ENCODE measurements around the gene PLA2G6. TPM values are rescaled to one million over a fixed set of nuclear protein-coding genes. Genes with fewer than 3 reads are reported as not detected.

Gene PLA2G6
- total RNA-seq, 1 experiment from 2014 or later, result 39.8 TPM

- peaks cover 53% of the 10 kb centered on the region for H3K79me2 ChIP-seq (ENCODE audit: low read depth)
- TF ChIP-seq, protein P1, sequence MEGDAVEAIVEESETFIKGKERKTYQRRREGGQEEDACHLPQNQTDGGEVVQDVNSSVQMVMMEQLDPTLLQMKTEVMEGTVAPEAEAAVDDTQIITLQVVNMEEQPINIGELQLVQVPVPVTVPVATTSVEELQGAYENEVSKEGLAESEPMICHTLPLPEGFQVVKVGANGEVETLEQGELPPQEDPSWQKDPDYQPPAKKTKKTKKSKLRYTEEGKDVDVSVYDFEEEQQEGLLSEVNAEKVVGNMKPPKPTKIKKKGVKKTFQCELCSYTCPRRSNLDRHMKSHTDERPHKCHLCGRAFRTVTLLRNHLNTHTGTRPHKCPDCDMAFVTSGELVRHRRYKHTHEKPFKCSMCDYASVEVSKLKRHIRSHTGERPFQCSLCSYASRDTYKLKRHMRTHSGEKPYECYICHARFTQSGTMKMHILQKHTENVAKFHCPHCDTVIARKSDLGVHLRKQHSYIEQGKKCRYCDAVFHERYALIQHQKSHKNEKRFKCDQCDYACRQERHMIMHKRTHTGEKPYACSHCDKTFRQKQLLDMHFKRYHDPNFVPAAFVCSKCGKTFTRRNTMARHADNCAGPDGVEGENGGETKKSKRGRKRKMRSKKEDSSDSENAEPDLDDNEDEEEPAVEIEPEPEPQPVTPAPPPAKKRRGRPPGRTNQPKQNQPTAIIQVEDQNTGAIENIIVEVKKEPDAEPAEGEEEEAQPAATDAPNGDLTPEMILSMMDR (conservative IDR thresholded peaks at IDR 0.05), result 0 out of 2 replicates have a peak, but pooled peaks have one; percentile 17
- no peak for TF ChIP-seq EZH2 (IDR thresholded peaks at IDR 0.05; ENCODE audit: low read depth)
- H3K4me3 ChIP-seq, result no peak overlapping the region
- intact Hi-C loops (cut with micrococcal nuclease; ENCODE audit: unreplicated experiment), result no loop called here
- no peak overlapping the region for H2AFZ ChIP-seq
- H3F3A ChIP-seq (ENCODE audit: insufficient read depth, low read depth), result peaks cover 43% of the 10 kb centered on the region
- no TSS peak for BruUV-seq (replicated peaks)
- peaks cover 51% of the 10 kb centered on the region for H3K4me1 ChIP-seq (replicated peaks; ENCODE audit: insufficient read depth)
- no peaks in the 10 kb centered on the region for H3K9me2 ChIP-seq (ENCODE audit: insufficient read depth)
- ChIA-PET CTCF (interaction anchor here (0.6 kb wide), 1 partner anchor 11 kb away, joined by 3 read pairs; no protein-coding TSS in a partner anchor), POLR2A (ENCODE audit: unreplicated experiment) (interaction anchor here (0.5 to 0.7 kb wide), 2 partner anchors 58 to 85 kb away, joined by 4 read pairs; no protein-coding TSS in a partner anchor)
- no peak for DNase-seq
- 0 out of 2 replicates have a peak overlapping the region, but pooled peaks have one; percentile 39 for H3K27ac ChIP-seq
- no peaks in the 10 kb centered on the region for H4K20me1 ChIP-seq (ENCODE audit: insufficient read depth)
- no peaks in the 10 kb centered on the region for H3K27me3 ChIP-seq (ENCODE audit: insufficient read depth, low read depth)
- H3K4me2 ChIP-seq, result no peak overlapping the region
- peaks cover 68% of the 10 kb centered on the region for H3K36me3 ChIP-seq (ENCODE audit: low read depth)
- no peaks in the 10 kb centered on the region for H3K9me3 ChIP-seq (ENCODE audit: insufficient read depth, low read depth)
Measured at GRCh38 chr22:38230108-38230825, 48.6 kb upstream of the PLA2G6 start.

DNA sequence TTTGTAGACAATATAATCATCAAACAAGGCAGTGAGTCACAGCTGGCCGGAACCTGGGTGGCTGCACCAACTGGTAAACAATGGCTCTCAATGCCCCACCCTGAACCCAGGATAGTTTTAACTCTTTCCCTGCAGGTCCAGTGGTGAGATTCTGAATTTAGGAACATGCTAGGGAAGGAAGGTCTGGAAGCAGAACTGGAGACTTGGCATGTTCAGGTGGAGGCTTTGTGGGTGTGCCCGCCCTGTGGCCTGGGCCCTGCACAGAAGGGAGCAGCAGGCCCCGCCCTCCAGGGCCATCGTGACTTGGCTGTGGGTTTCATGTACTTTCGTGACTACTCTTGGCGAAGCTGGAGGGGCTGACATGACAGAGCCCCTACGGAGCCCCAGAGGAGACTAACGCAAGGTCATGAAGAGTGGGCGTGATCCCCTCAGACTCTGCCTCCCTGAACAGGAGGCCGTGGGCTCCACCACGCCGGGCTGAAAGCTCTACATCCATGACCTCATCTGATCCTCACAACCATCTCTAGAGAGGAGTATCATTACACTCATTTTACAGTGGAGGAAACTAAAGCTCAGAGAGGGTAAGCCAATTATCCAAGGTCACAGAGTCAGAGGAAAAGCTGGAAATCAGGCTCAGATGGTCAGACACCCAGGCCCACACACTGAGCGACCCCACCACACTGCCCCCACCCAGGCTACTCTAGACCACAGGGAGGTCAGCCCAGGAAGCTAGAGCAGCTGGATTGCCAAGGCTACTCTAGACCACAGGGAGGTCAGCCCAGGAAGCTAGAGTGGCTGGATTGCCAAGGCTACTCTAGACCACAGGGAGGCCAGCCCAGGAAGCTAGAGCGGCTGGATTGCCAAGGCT lies 47.5 kb upstream of the PLA2G6 start:
- ChIA-PET POLR2A (ENCODE audit: unreplicated experiment) (interaction anchor here (0.6 to 0.7 kb wide), 5 partner anchors 9 to 86 kb away, joined by 3 to 5 read pairs (median 4); no protein-coding TSS in a partner anchor), CTCF (interaction anchor here (0.5 to 1.4 kb wide), 3 partner anchors 32 to 204 kb away, joined by 3 to 7 read pairs (median 3); no protein-coding TSS in a partner anchor)
- Histone ChIP-seq H4K20me1 (ENCODE audit: insufficient read depth) (no peaks in the 10 kb centered on the region), H3K36me3 (ENCODE audit: low read depth) (peaks cover 69% of the 10 kb centered on the region), H3K4me2 (peak overlapping the region; percentile 68), H2AFZ (no peak overlapping the region), H3K27ac (peak overlapping the region; percentile 90), H3K4me1 (replicated peaks; ENCODE audit: insufficient read depth) (peaks cover 41% of the 10 kb centered on the region), H3K9me3 (ENCODE audit: insufficient read depth, low read depth) (no peaks in the 10 kb centered on the region), H3K4me3 (no peak overlapping the region; the same call in 1 of the 2 replicates), H3K9me2 (ENCODE audit: insufficient read depth) (no peaks in the 10 kb centered on the region), H3K27me3 (ENCODE audit: insufficient read depth, low read depth) (no peaks in the 10 kb centered on the region), H3K79me2 (ENCODE audit: low read depth) (peaks cover 41% of the 10 kb centered on the region), H3F3A (ENCODE audit: insufficient read depth, low read depth) (peaks cover 53% of the 10 kb centered on the region)
- peak; percentile 79 to 88 for DNase-seq
- BruUV-seq (replicated peaks), result no TSS peak
- no peak for TF ChIP-seq EZH2 (IDR thresholded peaks at IDR 0.05; ENCODE audit: low read depth)
- TF ChIP-seq, protein P1 (conservative IDR thresholded peaks at IDR 0.05), result no peak
- intact Hi-C loops (cut with micrococcal nuclease; ENCODE audit: unreplicated experiment), result loop anchor here (1.0 kb wide), 1 partner anchor 10 kb away; no protein-coding TSS in a partner anchor

DNA sequence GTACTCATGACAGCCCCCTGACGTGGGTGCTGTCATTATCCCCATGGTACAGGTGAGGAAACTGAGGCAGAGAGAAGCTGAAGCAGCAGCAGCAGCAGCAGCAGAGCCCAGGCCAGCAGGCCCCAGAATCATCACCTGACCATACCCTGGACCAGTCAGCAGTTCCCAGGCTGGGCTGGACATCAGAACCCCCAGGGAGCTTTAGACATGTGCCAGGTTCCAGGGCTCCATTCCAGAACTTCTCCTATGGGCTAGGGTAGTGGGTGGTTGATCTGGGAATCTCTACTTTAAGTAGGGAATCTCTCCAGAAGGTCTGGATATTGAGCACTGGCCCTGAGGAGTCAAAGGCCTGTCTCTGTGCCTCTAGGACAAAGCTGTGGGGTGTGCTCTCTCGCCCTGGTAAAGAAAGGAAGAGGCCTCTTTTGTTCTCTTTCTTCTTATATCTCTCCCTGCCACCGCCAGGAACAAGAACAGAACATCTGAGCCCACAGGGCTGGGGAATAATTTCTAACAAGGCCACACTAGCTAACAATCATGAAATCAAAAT lies 46.8 kb upstream of the PLA2G6 start:
- Histone ChIP-seq H3K36me3 (ENCODE audit: low read depth) (peaks cover 63% of the 10 kb centered on the region), H3K4me1 (replicated peaks; ENCODE audit: insufficient read depth) (peaks cover 34% of the 10 kb centered on the region), H3K9me3 (ENCODE audit: insufficient read depth, low read depth) (no peaks in the 10 kb centered on the region), H3F3A (ENCODE audit: insufficient read depth, low read depth) (peaks cover 56% of the 10 kb centered on the region), H3K4me3 (no peak overlapping the region; the same call in 1 of the 2 replicates), H3K4me2 (peak overlapping the region; percentile 68), H3K27me3 (ENCODE audit: insufficient read depth, low read depth) (no peaks in the 10 kb centered on the region), H3K9me2 (ENCODE audit: insufficient read depth) (no peaks in the 10 kb centered on the region), H4K20me1 (ENCODE audit: insufficient read depth) (no peaks in the 10 kb centered on the region), H2AFZ (no peak overlapping the region), H3K27ac (peak overlapping the region; percentile 90), H3K79me2 (ENCODE audit: low read depth) (peaks cover 34% of the 10 kb centered on the region; the same call in 1 of the 2 replicates)
- TSS peak; percentile 62 for BruUV-seq (replicated peaks)
- intact Hi-C loops (cut with micrococcal nuclease; ENCODE audit: unreplicated experiment), result loop anchor here (1.0 kb wide), 1 partner anchor 11 kb away; no protein-coding TSS in a partner anchor
- ChIA-PET POLR2A (ENCODE audit: unreplicated experiment) (interaction anchor here (0.6 to 0.7 kb wide), 3 partner anchors 8 to 68 kb away, joined by 3 to 5 read pairs (median 4); no protein-coding TSS in a partner anchor), CTCF (interaction anchor here (0.5 to 1.4 kb wide), 2 partner anchors 33 to 39 kb away, joined by 3 to 7 read pairs; no protein-coding TSS in a partner anchor)
- TF ChIP-seq EZH2 (IDR thresholded peaks at IDR 0.05; ENCODE audit: low read depth), result no peak
- TF ChIP-seq, protein P1 (conservative IDR thresholded peaks at IDR 0.05), result no peak
- DNase-seq, result no peak
